Caco-2 (cell line): Measurements from ENCODE around the gene PODXL. TPM values are rescaled to one million over a fixed set of nuclear protein-coding genes. Genes with fewer than 3 reads are reported as not detected.

ENCODE experiments used
- BruUV-seq: library from RNA; stranded (reverse); fragments of 400-500 nt; replicated peaks from 2 replicates; lab custom pipeline; 2021; lab: Mats Ljungman, UMichigan
- CTCF ChIA-PET: fragments of 300-600 bp; sonication (Branson Sonifier 250); formaldehyde crosslinking; loops from one replicate; lab custom pipeline; 2022; ENCODE audit warnings: antibody characterized with exemption; lab: Charles Lee
- POLR2A ChIA-PET: fragments of 300-600 bp; sonication (Branson Sonifier 250); formaldehyde crosslinking; loops from one replicate; lab custom pipeline; 2022; ENCODE audit warnings: antibody characterized with exemption; lab: Charles Lee
- DNase-seq, 2 experiments: peaks; one replicate each; pipeline versions ENCODE4 v3.0.0 to v3.0.0-alpha.2; 2020 to 2022
- H3K27me3 ChIP-seq: replicated peaks from 2 replicates; pipeline ENCODE4 v1.6.0; 2011; ENCODE audit warnings: low read length; ENCODE audit not compliant: control insufficient read depth, insufficient read depth
- H3K36me3 ChIP-seq: 2 replicates; pipeline ENCODE4 v1.5.1; 2011; ENCODE audit warnings: low read length; ENCODE audit not compliant: control insufficient read depth, insufficient read depth
- H3K4me1 ChIP-seq: fragments of 250-450 bp; sonication (Bioruptor Pico); 2 replicates; pipeline ENCODE4 v1.5.1; 2020; ENCODE audit warnings: mild to moderate bottlenecking
- H3K4me3 ChIP-seq: 2 replicates; pipeline ENCODE4 v1.5.1; 2011; ENCODE audit warnings: low read depth, mild to moderate bottlenecking, control low read depth, low read length
- H3K9me3 ChIP-seq: fragments of 250-450 bp; sonication (Bioruptor Pico); 2 replicates; pipeline ENCODE4 v1.5.1; 2020; ENCODE audit warnings: mild to moderate bottlenecking, moderate library complexity
- H3K27ac Mint-ChIP-seq: one replicate; pipeline ENCODE4 v1.8.0; 2022; ENCODE audit warnings: mixed read lengths; ENCODE audit not compliant: unreplicated experiment
- H3K27me3 Mint-ChIP-seq: one replicate; pipeline ENCODE4 v1.8.0; 2022; ENCODE audit warnings: mixed read lengths; ENCODE audit not compliant: insufficient read depth, unreplicated experiment
- H3K36me3 Mint-ChIP-seq: one replicate; pipeline ENCODE4 v1.8.0; 2022; ENCODE audit warnings: mild to moderate bottlenecking, mixed read lengths; ENCODE audit not compliant: insufficient read depth, unreplicated experiment
- H3K4me1 Mint-ChIP-seq: one replicate; pipeline ENCODE4 v1.8.0; 2022; ENCODE audit warnings: low read depth, mixed read lengths; ENCODE audit not compliant: unreplicated experiment
- H3K4me3 Mint-ChIP-seq: one replicate; pipeline ENCODE4 v1.8.0; 2022; ENCODE audit warnings: mild to moderate bottlenecking, moderate library complexity, mixed read lengths; ENCODE audit not compliant: unreplicated experiment
- H3K9me3 Mint-ChIP-seq: one replicate; pipeline ENCODE4 v1.8.0; 2022; ENCODE audit warnings: mixed read lengths; ENCODE audit not compliant: unreplicated experiment
- intact Hi-C: fragments of 100-400 bp; cut with micrococcal nuclease; formaldehyde crosslinking; loops from one replicate; pipeline ENCODE4 v1.10.0; 2022; ENCODE audit not compliant: unreplicated experiment
- total RNA-seq: library from RNA; stranded (reverse); gene quantifications from 2 replicates; pipeline ENCODE4 v1.2.3, GENCODE V29; 2022
- TF ChIP-seq, protein P1 (sequence below), 2 experiments: fragments of 200-600 bp in 1 of 2; IDR thresholded peaks; 1 replicate in 1 of 2; 2 replicates in 1 of 2; pipeline versions ENCODE4 v1.5.1 to v1.8.0; 2011 to 2022; ENCODE audit warnings: antibody characterized with exemption in 1 of 2, control low read depth in 1 of 2, inconsistent platforms in 1 of 2, low read depth in 1 of 2, low read length in 1 of 2, mild to moderate bottlenecking in 1 of 2, moderate library complexity in 1 of 2; ENCODE audit not compliant: insufficient read depth in 1 of 2, severe bottlenecking in 1 of 2, unreplicated experiment in 1 of 2

The PODXL gene
- total RNA-seq, 1 experiment from 2014 or later: 278 TPM

DNA sequence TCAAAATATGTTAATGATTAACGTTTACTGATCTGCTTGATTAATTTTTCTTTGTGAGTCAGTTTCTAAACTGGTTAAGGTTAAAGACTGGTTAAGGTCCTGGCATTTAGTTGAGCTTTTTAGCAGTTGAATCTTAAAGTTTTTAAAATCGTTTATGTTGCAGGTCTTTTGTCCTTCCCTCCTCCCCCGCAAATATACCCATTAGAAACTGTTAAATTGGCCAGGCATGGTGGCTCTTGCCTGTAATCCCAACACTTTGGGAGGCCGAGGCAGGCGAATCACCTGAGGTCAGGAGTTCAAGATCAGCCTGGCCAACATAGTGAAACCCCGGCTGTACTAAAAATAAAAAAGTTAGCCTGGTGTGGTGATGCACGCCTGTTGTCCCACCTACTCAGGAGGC is 100.9 kb downstream of the PODXL start:
- BruUV-seq: no TSS peak
- TF ChIP-seq, protein P1, sequence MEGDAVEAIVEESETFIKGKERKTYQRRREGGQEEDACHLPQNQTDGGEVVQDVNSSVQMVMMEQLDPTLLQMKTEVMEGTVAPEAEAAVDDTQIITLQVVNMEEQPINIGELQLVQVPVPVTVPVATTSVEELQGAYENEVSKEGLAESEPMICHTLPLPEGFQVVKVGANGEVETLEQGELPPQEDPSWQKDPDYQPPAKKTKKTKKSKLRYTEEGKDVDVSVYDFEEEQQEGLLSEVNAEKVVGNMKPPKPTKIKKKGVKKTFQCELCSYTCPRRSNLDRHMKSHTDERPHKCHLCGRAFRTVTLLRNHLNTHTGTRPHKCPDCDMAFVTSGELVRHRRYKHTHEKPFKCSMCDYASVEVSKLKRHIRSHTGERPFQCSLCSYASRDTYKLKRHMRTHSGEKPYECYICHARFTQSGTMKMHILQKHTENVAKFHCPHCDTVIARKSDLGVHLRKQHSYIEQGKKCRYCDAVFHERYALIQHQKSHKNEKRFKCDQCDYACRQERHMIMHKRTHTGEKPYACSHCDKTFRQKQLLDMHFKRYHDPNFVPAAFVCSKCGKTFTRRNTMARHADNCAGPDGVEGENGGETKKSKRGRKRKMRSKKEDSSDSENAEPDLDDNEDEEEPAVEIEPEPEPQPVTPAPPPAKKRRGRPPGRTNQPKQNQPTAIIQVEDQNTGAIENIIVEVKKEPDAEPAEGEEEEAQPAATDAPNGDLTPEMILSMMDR (IDR thresholded peaks at IDR 0.05; ENCODE audit: insufficient read depth in 1 of 2, low read depth in 1 of 2, low read length in 1 of 2, severe bottlenecking in 1 of 2, unreplicated experiment in 1 of 2): no peak
- ChIA-PET CTCF (no interaction called here), POLR2A (no interaction called here)
- Mint-ChIP-seq H3K4me3 (no peak overlapping the region), H3K27me3 (no peaks in the 10 kb centered on the region), H3K36me3 (peaks cover 24% of the 10 kb centered on the region), H3K27ac (no peak overlapping the region), H3K9me3 (no peaks in the 10 kb centered on the region), H3K4me1 (peaks cover 6% of the 10 kb centered on the region)
- no peaks in the 10 kb centered on the region for H3K36me3 ChIP-seq
- H3K4me3 ChIP-seq: no peak overlapping the region
- H3K27me3 ChIP-seq: no peaks in the 10 kb centered on the region
- intact Hi-C loops: no loop called here
- H3K4me1 ChIP-seq: no peaks in the 10 kb centered on the region
- DNase-seq: no peak
- no peaks in the 10 kb centered on the region for H3K9me3 ChIP-seq

DNA sequence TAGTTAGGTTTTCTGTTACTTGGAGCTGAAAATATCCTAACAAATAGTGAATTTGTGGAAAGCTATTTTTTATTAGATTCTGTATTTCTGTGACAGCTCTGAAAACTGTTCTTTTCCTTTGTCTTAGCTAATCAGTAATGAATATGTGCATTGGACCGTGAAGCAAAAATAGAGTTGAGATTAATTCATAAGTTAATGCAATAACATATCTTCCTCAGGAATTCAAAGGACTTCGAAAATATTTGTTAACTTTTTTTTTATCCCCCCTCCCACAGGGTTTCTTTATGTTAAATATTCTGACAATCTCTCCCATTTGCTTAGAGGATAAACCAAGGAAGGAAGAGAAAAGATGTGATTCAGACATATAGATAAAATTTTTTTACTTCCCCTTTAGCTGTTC is 101.4 kb downstream of the PODXL start:
- H3K9me3 ChIP-seq: no peaks in the 10 kb centered on the region
- no peaks in the 10 kb centered on the region for H3K4me1 ChIP-seq
- Mint-ChIP-seq H3K9me3 (no peaks in the 10 kb centered on the region), H3K4me1 (peaks cover 6% of the 10 kb centered on the region), H3K27me3 (no peaks in the 10 kb centered on the region), H3K27ac (no peak overlapping the region), H3K4me3 (no peak overlapping the region), H3K36me3 (peaks cover 27% of the 10 kb centered on the region)
- TF ChIP-seq, protein P1 (IDR thresholded peaks at IDR 0.05; ENCODE audit: insufficient read depth in 1 of 2, low read depth in 1 of 2, low read length in 1 of 2, severe bottlenecking in 1 of 2, unreplicated experiment in 1 of 2): no peak
- no TSS peak for BruUV-seq
- DNase-seq: no peak
- no peak overlapping the region for H3K4me3 ChIP-seq
- H3K36me3 ChIP-seq: no peaks in the 10 kb centered on the region
- CTCF ChIA-PET: no interaction called here
- intact Hi-C loops: no loop called here
- POLR2A ChIA-PET: interaction anchor here (0.5 kb wide), 1 partner anchor 368 kb away, joined by 3 read pairs; no protein-coding TSS in a partner anchor
- H3K27me3 ChIP-seq: no peaks in the 10 kb centered on the region

DNA sequence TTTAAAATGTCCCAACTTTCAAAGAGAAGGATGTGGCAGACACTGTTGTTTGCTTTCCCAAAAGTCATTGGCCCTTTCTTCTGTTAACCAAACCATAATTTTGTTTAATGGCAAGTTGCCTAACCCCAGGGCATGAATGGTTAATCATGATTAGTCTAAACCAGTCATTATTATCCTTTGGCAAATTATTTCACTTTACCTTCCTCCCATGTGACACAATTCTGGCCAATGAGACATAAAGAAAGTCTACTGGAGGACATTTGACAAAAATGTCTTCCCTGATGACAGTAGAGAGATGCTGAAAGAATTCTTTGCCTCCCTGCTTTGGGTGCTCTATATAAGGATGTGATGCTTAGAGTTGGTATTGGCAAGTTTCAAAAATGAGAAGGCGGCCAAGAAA is 101.9 kb downstream of the PODXL start:
- no peaks in the 10 kb centered on the region for H3K36me3 ChIP-seq
- no peaks in the 10 kb centered on the region for H3K27me3 Mint-ChIP-seq
- no peak overlapping the region for H3K4me3 ChIP-seq
- H3K4me3 Mint-ChIP-seq: no peak overlapping the region
- no peaks in the 10 kb centered on the region for H3K4me1 ChIP-seq
- H3K4me1 Mint-ChIP-seq: peaks cover 6% of the 10 kb centered on the region
- H3K36me3 Mint-ChIP-seq: peaks cover 27% of the 10 kb centered on the region
- no peaks in the 10 kb centered on the region for H3K27me3 ChIP-seq
- H3K27ac Mint-ChIP-seq: no peak overlapping the region
- ChIA-PET POLR2A (no interaction called here), CTCF (no interaction called here)
- H3K9me3 ChIP-seq: no peaks in the 10 kb centered on the region
- DNase-seq: no peak
- BruUV-seq: no TSS peak
- intact Hi-C loops: no loop called here
- H3K9me3 Mint-ChIP-seq: no peaks in the 10 kb centered on the region
- TF ChIP-seq, protein P1 (IDR thresholded peaks at IDR 0.05; ENCODE audit: insufficient read depth in 1 of 2, low read depth in 1 of 2, low read length in 1 of 2, severe bottlenecking in 1 of 2, unreplicated experiment in 1 of 2): no peak

Other genes starting within 250 kb of the PODXL start
- 55.6 and 56.1 TPM in 2 replicates for gene MKLN1, start 228.8 kb downstream of the PODXL start, total RNA-seq